NK-92 (cell line): ENCODE measurements around the gene EFHC2.
"Not testable (repeated sequence)": the region's sequence is repeated elsewhere in the genome, so short reads cannot be mapped to it uniquely, and the experiment has no call there.

ENCODE experiments used
- DNase-seq: peaks from one replicate; lab custom pipeline; 2025; ENCODE audit not compliant: unreplicated experiment; lab: John Stamatoyannopoulos, UW

The EFHC2 gene

GRCh38 chrX:44235534-44235933 is 107.9 kb downstream of the EFHC2 start:
- no peak for DNase-seq

DNA sequence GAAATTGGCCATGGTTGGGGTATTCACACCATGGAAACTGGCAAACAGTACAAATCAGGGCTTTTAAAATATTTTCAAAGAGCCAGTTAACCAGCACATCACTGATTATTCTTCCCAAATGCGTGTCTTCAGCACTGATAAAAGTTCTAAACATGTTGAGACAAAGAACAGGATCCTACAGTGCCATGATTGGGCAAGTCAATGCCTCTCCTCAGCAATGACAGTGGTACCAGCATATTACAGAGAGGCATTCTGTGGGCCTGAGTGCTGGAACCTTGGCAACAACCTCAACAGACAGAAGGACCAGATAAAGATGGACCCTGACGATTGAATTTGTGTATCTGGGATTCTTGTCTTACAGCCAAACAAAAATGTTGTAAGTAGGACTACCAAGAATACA is 108.9 kb downstream of the EFHC2 start:
- no peak for DNase-seq

DNA sequence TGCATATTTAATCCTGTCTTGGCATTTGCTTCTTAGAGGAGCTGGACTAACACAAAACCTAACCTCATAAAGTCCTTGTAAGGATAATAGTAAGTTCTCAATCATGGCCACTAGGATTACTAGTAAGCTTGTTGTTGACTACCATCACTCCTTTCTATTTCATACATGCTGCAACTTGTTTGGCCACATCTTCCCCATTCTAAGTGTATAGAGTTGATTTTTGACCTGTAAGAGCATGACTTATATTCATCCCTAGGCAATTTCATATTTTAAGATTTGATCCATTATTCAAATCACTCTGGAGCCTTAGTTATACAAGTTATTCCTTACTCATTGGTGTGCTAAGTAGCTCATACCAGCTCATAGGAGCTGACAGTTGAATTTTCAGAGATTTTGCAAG is 109.4 kb downstream of the EFHC2 start:
- no peak for DNase-seq

DNA sequence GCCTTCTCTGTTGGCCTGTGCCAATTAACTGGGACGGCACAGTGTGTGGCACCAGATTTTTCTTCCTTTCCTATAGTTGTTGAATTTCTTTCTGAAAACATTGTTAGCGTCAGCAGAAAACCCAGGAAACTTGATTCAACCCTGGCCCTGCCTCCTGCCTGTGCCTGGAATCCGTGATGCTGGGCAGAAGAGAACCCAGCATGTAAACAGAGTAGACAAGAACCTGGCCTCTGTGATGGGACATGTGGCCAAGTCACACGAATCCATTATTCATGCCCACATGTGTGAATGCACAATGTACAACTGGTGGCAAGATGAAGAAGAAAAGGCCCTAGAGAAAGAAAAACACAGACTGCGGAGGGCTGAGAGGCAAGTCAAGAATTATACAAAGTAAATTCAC is 111.4 kb downstream of the EFHC2 start:
- DNase-seq, result no peak

DNA sequence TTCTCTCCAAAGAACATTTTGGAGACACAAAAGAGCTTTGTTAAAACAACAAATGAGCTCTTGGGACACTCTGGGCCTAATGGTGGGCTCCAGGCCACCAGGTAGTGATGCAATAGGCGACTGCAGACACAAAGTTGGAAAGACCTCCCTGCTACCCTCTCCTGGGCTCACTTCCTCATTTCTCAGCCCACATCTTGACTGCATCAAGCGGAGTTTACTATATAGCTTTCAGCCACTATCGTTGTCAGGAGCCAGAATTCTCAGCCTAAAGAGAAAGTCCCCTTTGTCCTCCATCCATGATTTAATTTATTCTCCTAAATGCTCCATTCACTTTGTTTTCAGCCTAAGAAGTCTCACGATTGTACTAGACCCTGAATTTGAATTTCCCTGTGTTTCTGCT is 114.9 kb downstream of the EFHC2 start:
- no peak for DNase-seq

DNA sequence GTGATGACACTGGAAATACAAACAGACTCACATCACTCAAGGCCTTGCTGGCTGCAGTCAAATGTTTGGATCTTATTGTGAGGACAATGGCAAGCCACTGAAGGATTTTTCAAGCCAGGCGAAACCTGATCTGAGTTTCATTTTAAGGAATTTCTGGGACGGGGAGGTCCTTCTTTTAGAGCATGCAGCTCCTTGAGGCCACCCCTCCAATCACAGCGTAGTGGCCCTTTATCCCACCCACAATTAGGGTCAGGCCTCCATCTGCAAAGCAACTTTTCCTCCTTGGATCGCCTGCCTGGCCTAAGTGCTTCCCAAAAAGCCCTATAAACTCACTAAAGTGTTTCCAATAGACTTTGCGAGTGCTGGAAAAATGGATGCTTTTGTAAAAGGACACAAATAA is 115.5 kb downstream of the EFHC2 start:
- no peak for DNase-seq

DNA sequence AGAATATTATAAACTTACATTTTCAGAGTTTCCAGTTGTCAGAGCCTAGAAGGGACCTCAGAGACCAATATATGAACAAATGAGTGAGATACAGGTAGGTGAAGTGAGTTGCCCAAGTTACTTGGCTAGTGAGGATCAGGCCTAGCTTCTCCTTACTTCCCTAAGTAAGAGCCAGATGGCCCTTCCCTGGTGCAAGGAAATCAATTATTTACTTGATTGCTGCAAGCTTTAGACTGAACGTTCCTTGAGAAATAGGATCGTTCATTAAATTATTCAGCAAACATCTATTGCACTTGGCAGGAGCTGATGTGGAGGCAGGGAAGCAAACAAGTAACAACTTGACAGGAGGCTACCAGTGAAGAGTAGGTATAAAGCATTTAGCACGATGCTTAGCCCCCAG is 117.8 kb downstream of the EFHC2 start:
- DNase-seq, result no peak

DNA sequence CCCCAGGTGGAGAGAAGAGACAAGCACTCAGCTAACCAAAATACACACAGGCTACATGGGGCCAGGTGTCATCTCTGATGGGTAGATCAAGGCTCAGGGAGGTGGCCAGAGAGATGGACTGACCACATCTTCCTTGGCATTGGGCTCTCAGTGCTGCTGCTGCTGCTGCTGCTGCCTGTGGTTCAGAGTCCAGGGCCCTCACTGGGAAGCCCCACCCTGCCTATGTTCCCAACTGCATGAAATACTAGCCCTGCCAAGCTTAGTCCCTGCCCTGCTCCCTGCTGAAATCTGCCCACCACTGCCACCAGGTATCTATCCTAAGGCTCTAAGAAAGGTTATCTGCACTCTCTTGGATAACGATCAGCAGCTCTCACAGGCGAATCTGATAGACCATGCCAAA is 118.7 kb downstream of the EFHC2 start:
- no peak for DNase-seq

DNA sequence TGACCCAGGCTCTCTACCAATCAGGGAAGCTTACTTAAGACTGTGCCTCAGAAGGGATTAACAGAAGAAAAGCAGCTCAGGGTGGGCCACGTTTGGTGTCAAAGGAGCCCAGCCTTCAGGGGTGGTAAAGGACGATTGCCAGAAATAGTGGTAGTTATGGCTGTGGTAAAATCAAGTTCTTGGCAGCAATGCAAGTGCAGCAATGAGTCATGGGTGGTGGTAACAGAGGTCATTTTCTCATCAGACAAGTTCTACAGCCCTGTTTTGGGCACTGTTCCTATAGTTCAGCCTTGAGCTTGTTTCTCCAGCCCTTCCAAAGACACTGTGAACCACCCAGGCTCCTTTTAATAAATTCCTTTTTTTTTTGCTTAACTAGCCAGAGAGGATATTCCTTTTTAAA is 120.3 kb downstream of the EFHC2 start:
- DNase-seq, result no peak

GRCh38 chrX:44218465-44218864 is 125.0 kb downstream of the EFHC2 start:
- DNase-seq, result no peak

GRCh38 chrX:44216171-44216570 is 127.3 kb downstream of the EFHC2 start:
- DNase-seq, result no peak

DNA sequence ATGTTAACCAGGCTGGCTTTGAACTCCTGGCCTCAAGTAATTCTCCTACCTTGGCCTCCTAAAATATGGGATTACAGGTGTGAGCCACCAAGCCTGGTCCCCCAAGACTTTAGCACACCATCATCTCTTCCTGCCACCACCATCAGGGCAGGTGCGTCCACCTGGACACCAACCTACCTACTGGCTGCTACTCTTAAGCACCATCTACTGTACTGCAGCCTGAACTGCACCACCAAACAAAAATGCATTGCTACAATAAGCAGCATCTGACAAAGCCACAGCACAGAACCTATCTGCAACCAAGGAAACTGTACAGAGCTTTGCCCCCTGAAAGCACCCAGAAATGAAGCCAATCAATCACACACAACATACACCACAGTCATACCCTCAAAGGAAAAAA is 139.7 kb downstream of the EFHC2 start:
- DNase-seq, result no peak

DNA sequence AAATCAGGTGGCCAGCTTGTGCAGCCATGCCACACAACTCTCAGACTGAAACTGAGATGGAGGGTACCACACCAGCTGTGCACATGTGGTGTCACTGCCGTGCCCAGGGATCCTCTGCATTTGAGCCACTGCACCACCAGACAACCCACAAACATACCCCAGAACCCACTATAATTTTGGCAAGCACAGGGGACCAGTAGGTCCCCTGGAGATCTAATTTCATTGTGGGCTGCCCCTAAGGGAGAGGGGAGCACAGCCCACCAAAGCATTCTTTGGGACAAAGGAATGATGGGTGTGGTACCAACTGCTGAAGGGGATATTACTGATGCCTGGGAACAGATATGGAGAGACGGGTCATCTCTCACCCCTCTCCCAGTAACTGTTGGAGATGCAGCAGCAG is 140.9 kb downstream of the EFHC2 start:
- no peak for DNase-seq

- no peak for DNase-seq
Measured at GRCh38 chrX:44189116-44189515, 154.4 kb downstream of the EFHC2 start.

DNA sequence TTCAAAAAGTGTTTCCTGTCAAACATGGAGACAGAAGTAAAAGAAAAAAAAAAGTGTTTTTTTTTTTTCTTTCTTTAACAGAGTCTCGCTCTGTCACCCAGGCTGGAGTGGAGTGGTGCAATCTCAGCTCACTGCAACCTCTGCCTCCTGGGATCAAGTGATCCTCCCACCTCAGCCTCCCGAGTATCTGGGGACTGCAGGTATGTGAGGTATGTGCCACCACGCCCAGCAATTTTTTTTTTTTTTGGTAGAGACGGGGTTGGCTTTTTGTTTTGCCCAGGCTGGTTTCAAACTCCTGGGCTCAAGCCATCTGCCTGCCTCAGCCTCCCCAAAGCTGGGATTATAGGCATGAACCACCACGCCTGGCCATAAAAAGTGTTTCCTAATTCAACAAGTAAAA is 155.6 kb downstream of the EFHC2 start:
- not testable (repeated sequence) for DNase-seq

DNA sequence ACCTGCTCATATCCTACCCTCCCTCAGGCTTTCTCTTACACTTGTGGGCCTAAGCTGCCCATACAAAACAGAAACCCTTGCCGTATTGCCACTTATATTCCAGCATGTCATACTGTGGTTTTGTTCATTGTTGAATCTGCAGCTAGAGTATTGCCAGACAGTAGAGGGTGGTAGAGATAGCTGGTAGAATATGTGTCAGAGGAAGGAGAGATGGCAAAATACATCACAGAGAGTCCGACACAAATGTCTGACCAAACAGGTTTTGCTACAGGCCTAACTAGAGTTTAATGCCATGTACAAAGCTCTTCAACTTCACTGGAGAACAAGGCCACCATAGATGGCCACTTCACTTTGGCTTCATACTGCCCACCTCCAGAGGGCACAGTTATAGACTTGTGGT is 160.1 kb downstream of the EFHC2 start:
- no peak for DNase-seq

- DNase-seq, result no peak
Measured at GRCh38 chrX:44178274-44179053, 165.0 kb downstream of the EFHC2 start.

GRCh38 chrX:44175455-44175854 is 168.0 kb downstream of the EFHC2 start:
- DNase-seq, result no peak

DNA sequence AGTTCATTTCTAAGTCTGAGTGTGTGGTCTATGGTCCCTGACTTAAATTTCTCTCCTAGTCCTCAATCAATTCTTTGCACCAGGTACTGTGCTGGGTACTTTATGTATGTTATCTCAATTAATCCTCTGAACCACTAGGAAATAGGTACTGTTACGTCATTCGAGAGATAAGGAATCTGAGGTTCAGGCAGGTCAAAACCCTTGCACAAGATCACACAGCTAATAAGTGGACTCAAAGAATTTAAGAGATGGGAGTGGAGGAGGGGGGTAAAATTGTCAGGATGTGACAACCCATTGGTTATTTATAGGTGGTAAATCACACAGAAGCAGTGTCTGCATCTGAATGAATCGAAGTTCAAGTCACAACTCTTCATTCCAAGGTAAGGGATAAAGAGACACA is 169.4 kb downstream of the EFHC2 start:
- DNase-seq, result no peak

GRCh38 chrX:44173219-44173618 is 170.3 kb downstream of the EFHC2 start:
- DNase-seq, result no peak

DNA sequence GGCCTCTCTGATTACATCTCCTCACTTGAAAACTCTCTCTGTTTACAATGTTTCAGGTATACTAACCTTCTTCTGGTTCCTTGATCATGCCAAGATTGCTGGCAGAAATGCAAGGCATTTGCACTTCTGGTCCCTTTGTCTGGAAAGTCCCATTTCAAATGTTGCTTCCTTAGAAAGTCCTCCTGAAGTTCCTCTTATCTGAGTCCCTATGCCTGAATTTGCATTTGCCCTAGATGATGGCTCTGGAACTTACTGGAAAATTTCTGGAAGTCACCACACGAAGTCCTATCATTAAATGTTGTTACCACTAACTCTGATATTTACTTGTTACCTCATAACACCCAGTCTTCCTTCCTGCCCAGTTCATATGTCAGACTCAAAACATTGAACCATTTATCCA is 176.4 kb downstream of the EFHC2 start:
- no peak for DNase-seq

- DNase-seq, result no peak
Measured at GRCh38 chrX:44162964-44163475, 180.5 kb downstream of the EFHC2 start.

- no peak for DNase-seq
Measured at GRCh38 chrX:44157858-44158257, 185.6 kb downstream of the EFHC2 start.
